C4-2B (cell line): Measurements from ENCODE around the gene TMEM234.

Source experiments
- ZFX ChIP-seq: fragments of 450-650 bp; IDR thresholded peaks from 2 replicates; pipeline ENCODE4 v1.6.1; 2017
- TF ChIP-seq, protein P1 (sequence below): fragments of 450-650 bp; conservative IDR thresholded peaks from 2 replicates; pipeline ENCODE4 v1.5.1; 2017; ENCODE audit warnings: mild to moderate bottlenecking

DNA sequence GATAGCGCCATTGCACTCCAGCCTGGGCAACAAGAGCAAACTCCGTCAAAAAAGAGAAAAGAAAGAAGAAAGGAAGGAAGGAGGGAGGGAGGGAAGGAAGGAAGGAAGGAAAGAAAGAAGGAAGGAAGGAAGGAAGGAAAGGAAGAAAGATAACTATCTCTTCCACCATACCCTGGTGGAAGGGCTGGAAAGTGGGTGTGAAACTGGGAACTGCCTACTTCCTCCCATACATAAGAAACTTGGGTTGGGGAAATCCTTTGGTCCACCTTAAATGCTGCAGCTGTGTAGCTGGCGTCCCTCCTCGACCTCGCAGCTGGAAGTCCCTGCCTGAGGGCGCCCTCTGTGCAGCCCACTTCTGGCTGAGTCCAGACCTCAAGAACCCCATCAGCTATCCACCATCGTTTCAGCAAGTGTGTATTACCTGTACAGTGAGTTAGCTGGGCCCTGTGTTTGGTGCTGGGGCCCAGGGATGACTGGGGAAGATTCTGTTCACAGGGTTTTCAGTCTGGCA is 20.2 kb upstream of the TMEM234 start:
- TF ChIP-seq, protein P1, sequence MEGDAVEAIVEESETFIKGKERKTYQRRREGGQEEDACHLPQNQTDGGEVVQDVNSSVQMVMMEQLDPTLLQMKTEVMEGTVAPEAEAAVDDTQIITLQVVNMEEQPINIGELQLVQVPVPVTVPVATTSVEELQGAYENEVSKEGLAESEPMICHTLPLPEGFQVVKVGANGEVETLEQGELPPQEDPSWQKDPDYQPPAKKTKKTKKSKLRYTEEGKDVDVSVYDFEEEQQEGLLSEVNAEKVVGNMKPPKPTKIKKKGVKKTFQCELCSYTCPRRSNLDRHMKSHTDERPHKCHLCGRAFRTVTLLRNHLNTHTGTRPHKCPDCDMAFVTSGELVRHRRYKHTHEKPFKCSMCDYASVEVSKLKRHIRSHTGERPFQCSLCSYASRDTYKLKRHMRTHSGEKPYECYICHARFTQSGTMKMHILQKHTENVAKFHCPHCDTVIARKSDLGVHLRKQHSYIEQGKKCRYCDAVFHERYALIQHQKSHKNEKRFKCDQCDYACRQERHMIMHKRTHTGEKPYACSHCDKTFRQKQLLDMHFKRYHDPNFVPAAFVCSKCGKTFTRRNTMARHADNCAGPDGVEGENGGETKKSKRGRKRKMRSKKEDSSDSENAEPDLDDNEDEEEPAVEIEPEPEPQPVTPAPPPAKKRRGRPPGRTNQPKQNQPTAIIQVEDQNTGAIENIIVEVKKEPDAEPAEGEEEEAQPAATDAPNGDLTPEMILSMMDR: no peak
- TF ChIP-seq ZFX: no peak
